H9 (cell line): ENCODE data around the gene DPP10. TPM values are rescaled to one million over a fixed set of nuclear protein-coding genes. Genes with fewer than 3 reads are reported as not detected.

Source experiments
- DNase-seq: peaks from one replicate; pipeline ENCODE4 v3.0.0-alpha.2; 2017
- H2AFZ ChIP-seq: one replicate; pipeline ENCODE4 v1.6.1; 2013; ENCODE audit warnings: mild to moderate bottlenecking, low read length, control low read depth, moderate library complexity
- H2AK5ac ChIP-seq: 2 replicates; pipeline ENCODE4 v1.6.1; 2013; ENCODE audit warnings: low read length, control low read depth, mixed read lengths; ENCODE audit not compliant: insufficient read length
- H2BK120ac ChIP-seq: one replicate; pipeline ENCODE4 v1.6.1; 2013; ENCODE audit warnings: low read depth, mild to moderate bottlenecking, low read length, control low read depth, inconsistent platforms; ENCODE audit not compliant: poor library complexity, severe bottlenecking
- H2BK12ac ChIP-seq: 2 replicates; pipeline ENCODE4 v1.6.1; 2013; ENCODE audit warnings: low read length, control low read depth, mixed read lengths, low read depth; ENCODE audit not compliant: insufficient read length
- H2BK15ac ChIP-seq: 2 replicates; pipeline ENCODE4 v1.6.1; 2013; ENCODE audit warnings: low read depth, low read length, control low read depth
- H2BK20ac ChIP-seq: one replicate; pipeline ENCODE4 v1.6.1; 2013; ENCODE audit warnings: low read depth, mild to moderate bottlenecking, low read length, control low read depth, inconsistent platforms; ENCODE audit not compliant: poor library complexity, severe bottlenecking
- H2BK5ac ChIP-seq: 2 replicates; pipeline ENCODE4 v1.6.1; 2013; ENCODE audit warnings: low read length, control low read depth, mixed read lengths; ENCODE audit not compliant: insufficient read length
- H3K14ac ChIP-seq: 2 replicates; pipeline ENCODE4 v1.6.1; 2013; ENCODE audit warnings: low read length, control low read depth; ENCODE audit not compliant: insufficient read depth
- H3K18ac ChIP-seq: 2 replicates; pipeline ENCODE4 v1.6.1; 2013; ENCODE audit warnings: low read depth, mild to moderate bottlenecking, mixed read lengths, low read length, control low read depth; ENCODE audit not compliant: insufficient read length
- H3K23ac ChIP-seq: 2 replicates; pipeline ENCODE4 v1.6.1; 2013; ENCODE audit warnings: low read length, control low read depth, mixed read lengths, low read depth; ENCODE audit not compliant: insufficient read length
- H3K23me2 ChIP-seq: 2 replicates; pipeline ENCODE4 v1.6.1; 2013; ENCODE audit warnings: low read depth, mild to moderate bottlenecking, mixed read lengths, low read length, control low read depth; ENCODE audit not compliant: insufficient read length, poor library complexity, severe bottlenecking
- H3K27ac ChIP-seq: 2 replicates; pipeline ENCODE4 v1.5.1; 2013; ENCODE audit warnings: low read length, control low read depth, mixed read lengths, low read depth; ENCODE audit not compliant: insufficient read length
- H3K27me3 ChIP-seq: 2 replicates; pipeline ENCODE4 v1.6.1; 2013; ENCODE audit warnings: low read length, control low read depth, inconsistent platforms; ENCODE audit not compliant: insufficient read depth
- H3K4ac ChIP-seq: 2 replicates; pipeline ENCODE4 v1.6.1; 2013; ENCODE audit warnings: low read depth, mild to moderate bottlenecking, control low read depth, inconsistent platforms, low read length, moderate library complexity
- H3K4me1 ChIP-seq: 2 replicates; pipeline ENCODE4 v1.6.1; 2013; ENCODE audit warnings: low read length, control low read depth, inconsistent platforms; ENCODE audit not compliant: insufficient read depth
- H3K4me2 ChIP-seq: 2 replicates; pipeline ENCODE4 v1.6.1; 2013; ENCODE audit warnings: low read length, control low read depth, mixed read lengths; ENCODE audit not compliant: insufficient read length, insufficient read depth
- H3K56ac ChIP-seq: 2 replicates; pipeline ENCODE4 v1.6.1; 2013; ENCODE audit warnings: low read depth, mild to moderate bottlenecking, mixed read lengths, low read length, control low read depth; ENCODE audit not compliant: insufficient read length
- H3K79me1 ChIP-seq: 2 replicates; pipeline ENCODE4 v1.6.1; 2013; ENCODE audit warnings: low read depth, mild to moderate bottlenecking, moderate library complexity, low read length, control low read depth, inconsistent platforms; ENCODE audit not compliant: insufficient read depth, poor library complexity, severe bottlenecking
- H3K79me2 ChIP-seq: 2 replicates; pipeline ENCODE4 v1.6.1; 2013; ENCODE audit warnings: low read length, control low read depth, inconsistent platforms; ENCODE audit not compliant: insufficient read depth
- H3K9ac ChIP-seq: 2 replicates; pipeline ENCODE4 v1.6.1; 2013; ENCODE audit warnings: low read length, control low read depth, mixed read lengths; ENCODE audit not compliant: insufficient read length; ENCODE audit errors: extremely low read depth
- H3K9me3 ChIP-seq: one replicate; pipeline ENCODE4 v1.6.1; 2013; ENCODE audit warnings: low read depth, low read length, inconsistent platforms; ENCODE audit not compliant: control insufficient read depth
- H3T11ph ChIP-seq: one replicate; pipeline ENCODE4 v1.6.1; 2013; ENCODE audit warnings: mild to moderate bottlenecking, low read length, control low read depth, inconsistent platforms
- H4K20me1 ChIP-seq: one replicate; pipeline ENCODE4 v1.6.1; 2013; ENCODE audit not compliant: control insufficient read depth, insufficient read length, insufficient read depth
- H4K5ac ChIP-seq: 2 replicates; pipeline ENCODE4 v1.6.1; 2013; ENCODE audit warnings: low read depth, mild to moderate bottlenecking, mixed read lengths, low read length, control low read depth; ENCODE audit not compliant: insufficient read length
- H4K8ac ChIP-seq: replicated peaks from 2 replicates; pipeline ENCODE4 v1.6.1; 2013; ENCODE audit warnings: low read length, control low read depth, mixed read lengths, low read depth; ENCODE audit not compliant: insufficient read length
- H4K91ac ChIP-seq: 2 replicates; pipeline ENCODE4 v1.6.1; 2013; ENCODE audit warnings: low read depth, mild to moderate bottlenecking, moderate library complexity, mixed read lengths, low read length, control low read depth; ENCODE audit not compliant: insufficient read length
- H3K27ac Mint-ChIP-seq, 3 experiments: 2 replicates in 2 of 3; 3 replicates in 1 of 3; pipeline ENCODE4 v1.8.0; 2020 to 2021; ENCODE audit warnings: mixed read lengths in 3 of 3, mild to moderate bottlenecking in 1 of 3, moderate library complexity in 1 of 3
- H3K27me3 Mint-ChIP-seq: 2 replicates; pipeline ENCODE4 v1.8.0; 2021; ENCODE audit warnings: low read depth, mild to moderate bottlenecking, moderate library complexity, mixed read lengths
- H3K36me3 Mint-ChIP-seq, 3 experiments: 2 replicates in 2 of 3; 3 replicates in 1 of 3; pipeline ENCODE4 v1.8.0; 2020 to 2021; ENCODE audit warnings: low read depth in 3 of 3, mixed read lengths in 3 of 3; ENCODE audit not compliant: insufficient read depth in 1 of 3
- H3K4me1 Mint-ChIP-seq, 2 experiments: 2 replicates each; pipeline ENCODE4 v1.8.0; 2020; ENCODE audit warnings: mixed read lengths in 2 of 2
- H3K4me3 Mint-ChIP-seq, 2 experiments: 2 replicates in 1 of 2; 3 replicates in 1 of 2; pipeline ENCODE4 v1.8.0; 2020 to 2021; ENCODE audit warnings: mild to moderate bottlenecking in 2 of 2, mixed read lengths in 2 of 2, moderate library complexity in 1 of 2
- H3K9me3 Mint-ChIP-seq, 2 experiments: 2 replicates in 1 of 2; 3 replicates in 1 of 2; pipeline ENCODE4 v1.8.0; 2020; ENCODE audit warnings: mild to moderate bottlenecking in 2 of 2, mixed read lengths in 2 of 2, moderate library complexity in 1 of 2
- WGBS: extraction: QIAGEN DNeasy Blood & Tissue Kit; methylation state at CpG from one replicate; pipeline ENCODE4 v1.1.7; 2013; ENCODE audit warnings: missing lambda C conversion rate, low lambda C conversion rate, mixed read lengths; ENCODE audit not compliant: insufficient read length; ENCODE audit errors: extremely low coverage; 5-methylcytosine and 5-hydroxymethylcytosine counted together
- total RNA-seq: library from RNA; stranded (reverse); gene quantifications from 2 replicates; pipeline ENCODE4 v1.2.1, GENCODE V29; 2021
- TF ChIP-seq, protein P1 (sequence below): fragments of 200-600 bp; sonication (generic); conservative IDR thresholded peaks from 3 replicates; pipeline ENCODE4 v1.8.0; 2021; ENCODE audit warnings: antibody characterized with exemption, mild to moderate bottlenecking

The DPP10 gene
- total RNA-seq, 1 experiment from 2014 or later, result 11.3 TPM

DNA sequence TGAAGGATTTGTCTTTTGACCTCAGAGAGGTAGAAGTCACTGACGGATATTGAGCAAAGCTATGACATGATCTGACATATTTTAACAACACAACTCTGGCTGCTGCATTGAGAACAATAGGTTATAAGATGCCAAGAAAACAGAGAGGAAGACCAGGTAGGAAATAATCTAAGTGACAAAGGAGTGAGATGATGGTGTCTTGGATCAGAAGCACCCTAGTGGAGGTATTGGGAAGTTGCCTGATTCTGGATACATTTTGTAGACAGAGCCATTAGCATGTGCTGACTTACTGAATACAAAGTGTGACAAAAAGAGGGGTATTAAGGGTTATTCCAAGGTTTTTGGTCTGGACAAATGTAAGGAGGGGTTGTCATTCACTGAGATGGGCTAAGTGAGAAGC is 1438.1 kb downstream of the DPP10 start:
- H3K27me3 ChIP-seq, result no peaks in the 10 kb centered on the region
- no CpG with 5 or more reads among the region's 1 CpG for WGBS
- H2BK15ac ChIP-seq, result no peak overlapping the region
- no peak overlapping the region for H3K27ac ChIP-seq
- H2AFZ ChIP-seq, result no peak overlapping the region
- H4K5ac ChIP-seq, result no peak overlapping the region
- H4K20me1 ChIP-seq, result no peaks in the 10 kb centered on the region
- no peak overlapping the region for H3T11ph ChIP-seq
- H3K9me3 ChIP-seq, result no peaks in the 10 kb centered on the region
- H2BK12ac ChIP-seq, result no peak overlapping the region
- no peak overlapping the region for H4K91ac ChIP-seq
- H2AK5ac ChIP-seq, result no peak overlapping the region
- H3K18ac ChIP-seq, result no peak overlapping the region
- Mint-ChIP-seq H3K27me3 (no peaks in the 10 kb centered on the region), H3K4me3 (no peak overlapping the region), H3K9me3 (no peaks in the 10 kb centered on the region), H3K4me1 (peaks cover 0 to 11% of the 10 kb centered on the region in 2 experiments; a peak in 2 of 4 replicates), H3K27ac (no peak overlapping the region), H3K36me3 (no peaks in the 10 kb centered on the region)
- no peaks in the 10 kb centered on the region for H3K4me1 ChIP-seq
- TF ChIP-seq, protein P1, sequence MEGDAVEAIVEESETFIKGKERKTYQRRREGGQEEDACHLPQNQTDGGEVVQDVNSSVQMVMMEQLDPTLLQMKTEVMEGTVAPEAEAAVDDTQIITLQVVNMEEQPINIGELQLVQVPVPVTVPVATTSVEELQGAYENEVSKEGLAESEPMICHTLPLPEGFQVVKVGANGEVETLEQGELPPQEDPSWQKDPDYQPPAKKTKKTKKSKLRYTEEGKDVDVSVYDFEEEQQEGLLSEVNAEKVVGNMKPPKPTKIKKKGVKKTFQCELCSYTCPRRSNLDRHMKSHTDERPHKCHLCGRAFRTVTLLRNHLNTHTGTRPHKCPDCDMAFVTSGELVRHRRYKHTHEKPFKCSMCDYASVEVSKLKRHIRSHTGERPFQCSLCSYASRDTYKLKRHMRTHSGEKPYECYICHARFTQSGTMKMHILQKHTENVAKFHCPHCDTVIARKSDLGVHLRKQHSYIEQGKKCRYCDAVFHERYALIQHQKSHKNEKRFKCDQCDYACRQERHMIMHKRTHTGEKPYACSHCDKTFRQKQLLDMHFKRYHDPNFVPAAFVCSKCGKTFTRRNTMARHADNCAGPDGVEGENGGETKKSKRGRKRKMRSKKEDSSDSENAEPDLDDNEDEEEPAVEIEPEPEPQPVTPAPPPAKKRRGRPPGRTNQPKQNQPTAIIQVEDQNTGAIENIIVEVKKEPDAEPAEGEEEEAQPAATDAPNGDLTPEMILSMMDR, result peak; percentile 67
- H3K9ac ChIP-seq, result no peak overlapping the region
- H3K56ac ChIP-seq, result no peak overlapping the region
- no peak overlapping the region for H2BK120ac ChIP-seq
- H4K8ac ChIP-seq, result no peak overlapping the region
- no peaks in the 10 kb centered on the region for H3K79me1 ChIP-seq
- H3K4ac ChIP-seq, result no peak overlapping the region
- H3K23me2 ChIP-seq, result no peaks in the 10 kb centered on the region
- H2BK20ac ChIP-seq, result no peak overlapping the region
- H3K4me2 ChIP-seq, result no peak overlapping the region
- DNase-seq, result no peak
- H2BK5ac ChIP-seq, result no peak overlapping the region
- H3K14ac ChIP-seq, result no peak overlapping the region
- no peak overlapping the region for H3K23ac ChIP-seq
- no peaks in the 10 kb centered on the region for H3K79me2 ChIP-seq
